NCI-H1105 (cell line): ENCODE data around the gene TNS1.

Experiments used
- DNase-seq: peaks from one replicate; lab custom pipeline; 2025; lab: John Stamatoyannopoulos, UW

Gene TNS1

GRCh38 chr2:217897816-217898806 lies 104.7 kb downstream of the TNS1 start:
- no peak for DNase-seq

DNA sequence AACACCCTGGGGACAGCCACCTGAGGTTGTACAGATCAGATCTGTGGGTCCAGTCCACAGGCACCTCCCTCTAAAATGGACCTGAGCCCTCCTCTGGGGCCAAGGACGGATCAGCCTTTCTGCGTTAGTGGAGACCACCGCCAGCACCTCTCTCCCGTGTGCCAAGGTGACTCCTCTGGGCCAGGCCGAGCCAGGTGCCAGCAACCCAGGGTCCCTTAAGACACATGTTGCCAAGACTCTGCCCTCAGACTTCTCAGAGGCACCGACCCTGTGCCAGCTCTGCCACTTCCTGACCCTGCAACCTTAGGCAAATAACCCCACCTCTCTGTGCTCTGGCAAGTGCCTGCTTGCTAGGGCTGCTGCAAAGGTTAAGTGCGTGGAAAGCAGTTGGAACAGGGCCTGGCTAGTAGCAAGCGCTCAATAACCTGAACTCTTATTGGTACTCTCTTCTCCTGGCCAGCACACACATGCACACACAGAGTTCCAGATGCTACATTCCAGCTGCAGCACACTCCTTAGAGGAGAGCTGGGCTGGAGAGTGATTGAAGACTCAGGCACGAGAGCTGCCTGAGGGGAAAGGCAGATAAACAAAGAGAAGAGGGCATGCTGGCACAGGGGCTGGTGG lies 105.6 kb downstream of the TNS1 start:
- no peak for DNase-seq

DNA sequence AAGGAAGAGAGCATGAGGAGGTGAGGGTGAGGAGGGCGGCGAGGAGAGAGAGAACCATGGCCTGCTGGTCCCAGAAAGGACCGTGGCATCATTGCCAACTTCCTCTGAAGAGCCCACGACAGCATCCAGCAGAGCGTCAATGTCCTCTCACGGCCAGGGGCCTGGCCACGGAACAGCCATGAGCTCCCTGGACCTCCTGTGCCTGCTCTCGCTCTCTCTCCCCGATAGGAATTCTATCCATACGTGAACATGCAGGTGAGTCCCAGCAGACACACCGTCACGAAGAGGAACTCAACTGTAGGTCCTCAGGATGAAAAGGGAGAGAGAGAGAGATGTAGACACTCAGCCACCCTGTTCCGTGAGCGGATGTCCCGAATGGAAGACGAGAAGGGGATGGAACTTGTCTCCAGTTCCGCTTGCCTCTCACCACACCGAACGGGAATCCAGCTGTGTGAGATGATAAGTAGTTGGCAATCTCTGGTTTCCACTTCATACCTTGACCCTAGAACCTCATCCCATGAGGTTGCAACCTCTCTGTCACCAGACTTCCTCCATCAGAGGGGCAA lies 107.6 kb downstream of the TNS1 start:
- no peak for DNase-seq

DNA sequence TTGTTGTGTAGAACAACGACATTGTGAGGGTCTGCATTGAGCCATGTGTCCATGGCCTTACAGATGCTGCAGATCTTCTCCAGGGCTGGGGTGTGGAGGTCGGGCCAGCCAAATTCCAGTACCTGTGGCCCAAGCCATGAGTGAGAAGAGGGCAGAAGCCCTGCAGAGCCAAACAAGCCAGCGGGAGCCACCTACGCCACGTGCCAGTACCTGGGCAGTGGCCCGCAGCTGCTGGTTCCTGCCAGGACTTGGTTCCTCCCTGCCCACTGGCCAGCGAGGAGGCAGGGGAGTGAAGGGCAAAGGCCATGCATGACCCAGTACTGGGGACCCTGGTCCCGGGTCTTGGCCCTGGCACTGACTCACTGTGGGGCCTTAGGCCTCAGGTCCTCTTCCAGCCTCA lies 109.4 kb downstream of the TNS1 start:
- DNase-seq: no peak

- DNase-seq: no peak
These were observed 110.2 kb downstream of the TNS1 start for GRCh38 chr2:217892560-217892959.

- no peak for DNase-seq
These were observed 112.3 kb downstream of the TNS1 start for GRCh38 chr2:217890445-217890844.

DNA sequence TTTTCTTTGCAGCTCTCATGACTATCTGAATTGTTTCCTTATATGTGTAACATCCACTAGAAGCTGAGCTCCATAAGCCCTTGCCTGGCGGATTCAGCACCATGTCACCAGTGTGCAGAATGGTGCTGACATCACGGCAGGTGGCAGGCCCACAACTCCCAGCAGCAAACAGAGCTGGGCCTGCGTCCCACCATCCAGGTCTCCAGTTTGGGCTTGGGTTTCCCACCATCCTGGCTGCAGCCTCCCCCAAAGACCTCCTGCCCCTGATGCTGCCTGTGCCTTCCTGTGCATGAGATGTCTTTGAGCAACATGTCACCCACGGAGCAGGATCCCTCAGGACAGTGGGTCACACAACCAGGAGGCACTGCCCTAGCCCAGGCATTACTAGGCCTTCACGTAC lies 113.1 kb downstream of the TNS1 start:
- DNase-seq: no peak

DNA sequence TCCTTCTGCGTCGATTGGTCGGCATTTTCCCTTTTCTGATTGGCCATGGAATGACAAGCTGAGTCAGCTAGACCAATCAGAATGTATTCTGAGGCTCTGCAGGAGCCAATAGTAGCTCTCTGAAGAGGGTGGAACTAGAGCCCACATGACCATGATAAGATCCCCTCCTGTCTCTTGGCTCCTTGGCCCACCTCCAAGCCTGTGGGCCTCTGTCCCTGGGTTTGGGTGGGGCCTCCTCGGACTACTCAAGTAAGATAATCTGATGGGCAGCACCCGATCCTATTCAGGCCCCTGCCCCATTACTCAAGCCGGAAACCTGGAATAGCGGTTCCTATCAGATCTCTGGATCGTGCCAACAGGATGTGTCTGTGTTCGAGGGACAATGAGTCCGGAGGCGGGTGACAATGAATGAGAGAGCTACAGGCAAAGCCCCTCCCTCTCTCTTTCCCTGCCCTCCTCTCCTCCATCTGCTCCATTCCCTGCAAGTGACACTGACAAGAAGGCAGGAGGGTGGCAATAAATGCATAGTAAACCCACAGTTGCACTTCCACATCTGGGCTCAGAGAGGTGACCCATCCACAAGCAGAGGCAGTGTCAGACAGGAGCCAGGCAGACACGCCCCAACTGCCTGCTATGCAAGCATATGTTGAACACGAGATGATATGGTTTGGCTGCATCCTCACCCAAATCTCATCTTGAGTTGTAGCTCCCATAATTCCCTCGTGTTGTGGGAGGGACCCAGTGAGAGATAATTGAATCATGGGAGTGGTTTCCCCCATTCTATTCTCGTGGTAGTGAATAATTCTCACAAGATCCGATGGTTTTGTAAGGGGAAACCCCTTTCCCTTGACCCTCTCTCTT lies 114.7 kb downstream of the TNS1 start:
- DNase-seq: no peak

DNA sequence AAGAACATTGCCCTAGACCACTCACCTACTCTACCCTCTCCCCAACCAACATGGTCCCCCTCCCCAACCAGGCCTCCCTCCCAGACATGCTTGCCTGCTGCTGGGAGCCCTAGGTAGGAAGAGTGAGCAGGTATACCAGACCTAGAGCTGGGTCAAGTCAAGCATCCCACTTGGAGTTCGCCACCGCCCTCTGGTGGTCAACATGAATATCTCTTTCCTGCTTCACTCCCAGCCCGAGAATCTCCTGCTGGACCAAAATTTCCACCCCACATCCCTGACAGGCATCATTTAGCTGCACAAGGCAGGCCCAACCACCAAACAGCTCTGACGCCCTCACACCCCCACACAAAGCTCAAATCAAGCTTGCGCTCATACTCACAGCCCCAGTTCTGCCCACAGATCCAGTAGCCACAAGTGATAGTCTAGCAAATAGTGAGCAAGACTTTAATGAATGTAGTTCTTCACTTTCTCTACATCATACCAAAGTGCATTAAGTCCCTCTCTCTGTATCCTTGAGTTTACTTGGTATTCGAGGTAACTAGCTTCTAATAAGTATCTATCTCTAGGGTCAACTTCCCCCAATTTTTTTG lies 116.0 kb downstream of the TNS1 start:
- DNase-seq: peak; percentile 60

DNA sequence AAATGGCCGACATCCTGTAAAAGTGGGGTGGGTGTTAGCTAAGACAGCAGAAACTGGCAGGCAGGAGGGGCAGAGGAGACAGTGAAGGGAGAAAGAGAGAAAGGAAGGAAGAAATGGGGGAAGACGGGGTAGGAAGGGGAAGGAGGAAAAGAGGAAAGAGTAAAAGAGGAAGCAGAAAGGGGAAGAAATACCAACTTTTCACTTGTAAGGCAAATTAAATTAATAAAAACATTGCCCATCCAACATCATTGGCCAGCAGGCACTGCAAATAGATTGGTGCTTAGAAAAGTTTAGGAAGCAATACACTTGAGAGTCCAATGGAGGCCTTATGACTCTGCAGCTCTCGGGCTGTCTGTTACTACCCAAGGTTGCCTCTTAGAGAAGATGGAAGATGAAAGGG lies 116.7 kb downstream of the TNS1 start:
- no peak for DNase-seq

DNA sequence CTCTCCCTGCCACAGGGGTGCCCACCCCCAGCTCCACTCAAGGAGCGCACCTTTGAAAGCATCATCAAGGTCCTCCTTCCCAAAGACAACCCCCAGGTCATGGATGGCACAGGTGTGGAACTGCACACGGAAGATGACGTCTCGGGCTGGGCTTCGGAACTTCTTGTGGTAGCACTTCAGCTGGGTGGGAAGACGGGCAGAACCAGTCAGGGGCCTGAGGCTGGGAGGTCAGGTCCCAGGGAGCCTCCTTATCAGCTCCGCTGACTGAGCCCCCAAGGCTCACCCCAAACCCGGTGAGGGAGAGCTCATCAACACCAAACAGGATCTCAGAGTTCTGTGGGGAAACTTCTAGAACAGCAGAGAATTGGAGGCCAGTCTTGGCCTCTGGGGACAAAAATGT lies 117.8 kb downstream of the TNS1 start:
- no peak for DNase-seq

DNA sequence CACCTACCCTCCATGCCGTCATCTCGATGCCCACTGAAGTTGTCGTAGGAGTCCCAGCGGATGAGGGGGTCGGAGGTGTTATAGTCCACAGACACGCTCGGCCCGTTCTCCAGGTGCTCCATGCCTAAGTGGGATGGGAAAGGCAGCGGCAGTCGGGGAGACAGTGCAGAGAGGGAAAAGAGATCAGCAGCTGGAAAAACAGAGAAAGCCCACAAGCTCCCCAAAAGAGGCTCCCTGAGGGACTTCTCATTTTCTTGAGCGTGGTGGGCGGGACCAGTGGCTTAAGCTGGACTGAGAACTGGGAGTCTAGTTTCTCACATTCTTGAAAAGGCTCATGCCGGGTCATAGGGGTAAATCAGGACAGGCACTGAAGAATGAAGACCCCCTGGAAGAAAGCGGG lies 121.9 kb downstream of the TNS1 start:
- DNase-seq: no peak

GRCh38 chr2:217880287-217880889 lies 122.4 kb downstream of the TNS1 start:
- no peak for DNase-seq

DNA sequence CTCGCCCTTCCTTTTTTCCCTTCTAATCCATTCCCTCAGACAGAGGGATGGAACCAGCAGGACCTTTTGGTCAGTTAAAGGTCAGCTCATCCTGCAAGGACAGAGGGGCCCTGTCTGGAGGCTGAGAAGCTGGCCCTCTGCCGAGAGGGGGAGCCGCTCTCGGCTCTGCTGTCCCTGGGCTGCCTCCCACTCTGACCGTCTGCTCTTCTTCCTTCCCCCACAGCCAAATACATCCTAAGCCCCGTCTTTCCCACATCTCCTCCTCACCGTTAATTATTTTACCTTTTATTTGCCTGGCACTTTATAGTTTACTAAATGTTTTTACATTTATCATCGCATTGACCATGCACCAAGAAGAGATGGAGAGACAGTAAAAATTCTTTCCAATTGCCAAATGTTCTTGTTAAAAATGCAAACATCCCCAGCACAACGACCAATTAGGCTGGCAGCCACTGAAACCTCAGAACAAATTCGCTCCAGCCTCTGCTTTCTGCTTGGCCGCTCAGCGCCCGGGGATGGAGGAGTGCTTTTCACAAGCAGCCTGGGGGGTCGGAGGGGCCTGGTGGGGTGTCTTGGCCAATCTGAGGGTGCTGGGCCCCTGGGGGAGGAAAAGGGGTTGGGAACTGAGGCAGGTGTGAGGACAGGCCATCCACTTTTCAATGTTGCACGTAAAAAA lies 123.7 kb downstream of the TNS1 start:
- no peak for DNase-seq

GRCh38 chr2:217877866-217878265 lies 124.9 kb downstream of the TNS1 start:
- DNase-seq: no peak

GRCh38 chr2:217876253-217876570 lies 126.6 kb downstream of the TNS1 start:
- DNase-seq: no peak

DNA sequence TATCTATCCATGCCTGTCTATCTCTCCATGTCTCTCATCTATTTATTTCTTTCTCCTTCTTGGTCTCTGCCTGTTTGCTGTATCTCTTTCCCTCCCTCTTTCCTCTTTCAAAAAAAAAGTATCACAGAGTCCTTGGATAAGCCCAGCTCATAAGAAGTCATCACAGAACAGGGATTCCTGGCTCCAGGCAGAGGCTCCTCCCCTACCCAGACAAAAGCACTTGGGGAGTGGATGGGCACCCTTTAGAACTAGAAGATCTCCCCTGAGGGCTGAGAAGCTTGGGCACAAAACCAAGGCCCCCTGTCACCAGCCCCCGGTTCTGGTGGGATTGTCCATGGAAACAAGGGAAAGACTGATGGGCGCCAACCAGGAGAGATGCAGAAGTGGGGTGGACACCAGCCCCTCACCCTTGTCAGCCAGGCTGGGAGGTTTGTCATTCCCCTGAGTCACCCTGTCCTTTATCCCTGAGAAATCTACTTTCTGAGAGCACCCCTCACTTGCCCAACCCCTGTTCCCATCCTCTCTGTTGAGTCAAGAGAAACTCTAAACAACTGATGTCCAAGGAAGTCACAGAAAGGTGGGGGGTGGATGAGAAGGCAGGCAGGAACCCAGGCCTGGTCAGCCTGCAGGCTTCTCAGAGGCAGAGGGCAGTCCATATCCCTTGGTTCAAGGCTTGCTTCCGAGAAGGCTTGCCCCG lies 127.1 kb downstream of the TNS1 start:
- DNase-seq: no peak

GRCh38 chr2:217875138-217875537 lies 127.7 kb downstream of the TNS1 start:
- no peak for DNase-seq

GRCh38 chr2:217873371-217873770 lies 129.4 kb downstream of the TNS1 start:
- no peak for DNase-seq

DNA sequence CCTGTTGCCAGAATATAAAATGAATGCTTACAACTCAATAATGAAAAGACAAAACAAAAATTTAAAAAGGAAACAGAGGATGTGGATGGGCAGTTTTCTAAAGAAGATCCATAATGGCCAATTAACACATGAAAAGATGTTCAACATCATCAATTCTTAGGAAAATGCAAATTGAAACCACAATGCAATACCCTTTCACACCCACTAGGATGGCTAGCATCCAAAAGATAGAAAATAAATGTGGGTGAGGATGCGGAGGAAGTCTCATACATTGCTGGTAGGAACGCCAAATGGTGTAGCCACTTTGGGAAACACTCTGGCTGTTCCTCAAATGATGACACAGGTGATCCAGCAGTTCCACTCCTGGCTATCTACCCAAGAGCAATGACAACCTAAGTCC lies 130.5 kb downstream of the TNS1 start:
- DNase-seq: no peak
